ENCODE data around the gene PPY. TPM values are rescaled to one million over a fixed set of nuclear protein-coding genes. Genes with fewer than 3 reads are reported as not detected.

Gene PPY
- total and polyA plus RNA-seq, 7 donors = not detected

GRCh38 chr17:43936434-43936833 is 5.8 kb downstream of the PPY start:
- 81 to 95% (median 94%) methylated on average over 3 of the region's 3 CpGs for WGBS, 3 donors
- ATAC-seq (no peak), DNase-seq (no peak)
- H3K9me3 ChIP-seq = no peaks in the 10 kb centered on the region
- peaks cover 4% of the 10 kb centered on the region for H3K4me1 ChIP-seq
- H3K27me3 ChIP-seq (ENCODE audit: insufficient read depth in 3 of 3, low read length in 2 of 3) = peaks cover 0 to 18% (median 4%) of the 10 kb centered on the region in 3 donors
- no peaks in the 10 kb centered on the region for H3K36me3 ChIP-seq (ENCODE audit: insufficient read depth in 1 of 2, low read depth in 1 of 2)
- H3K27ac ChIP-seq = no peak overlapping the region
- TF ChIP-seq CTCF (IDR thresholded peaks at IDR 0.05) = no peak
- H3K4me3 ChIP-seq = no peak overlapping the region
- intact Hi-C loops (cut with DNase I) = loop anchor here in 1 of 2 donors (5.0 kb wide), 1 partner anchor 49 kb away; no protein-coding TSS in a partner anchor

- no peak for TF ChIP-seq CTCF (IDR thresholded peaks at IDR 0.05)
- Histone ChIP-seq H3K27me3 (ENCODE audit: insufficient read depth in 3 of 3, low read length in 2 of 3) (peaks cover 0 to 18% (median 4%) of the 10 kb centered on the region in 3 donors), H3K9me3 (no peaks in the 10 kb centered on the region), H3K36me3 (ENCODE audit: insufficient read depth in 1 of 2, low read depth in 1 of 2) (no peaks in the 10 kb centered on the region), H3K4me1 (peaks cover 4% of the 10 kb centered on the region), H3K4me3 (no peak overlapping the region), H3K27ac (no peak overlapping the region)
- no peak for ATAC-seq
- intact Hi-C loops (cut with DNase I) = loop anchor here in 1 of 2 donors (5.0 kb wide), 1 partner anchor 49 kb away; no protein-coding TSS in a partner anchor
- 55 to 81% (median 75%) methylated on average over 6 of the region's 6 CpGs for WGBS, 3 donors
- no peak for DNase-seq
Observed at GRCh38 chr17:43935926-43936261, 6.4 kb downstream of the PPY start.

- H3K27me3 ChIP-seq (ENCODE audit: insufficient read depth in 3 of 3, low read length in 2 of 3) = peaks cover 0 to 18% (median 4%) of the 10 kb centered on the region in 3 donors
- no peak for TF ChIP-seq CTCF (IDR thresholded peaks at IDR 0.05)
- no peak for ATAC-seq
- no peaks in the 10 kb centered on the region for H3K36me3 ChIP-seq (ENCODE audit: insufficient read depth in 1 of 2, low read depth in 1 of 2)
- H3K27ac ChIP-seq = no peak overlapping the region
- peaks cover 4% of the 10 kb centered on the region for H3K4me1 ChIP-seq
- no peaks in the 10 kb centered on the region for H3K9me3 ChIP-seq
- DNase-seq = no peak
- no peak overlapping the region for H3K4me3 ChIP-seq
- 73 to 78% (median 78%) methylated on average over 5 of the region's 5 CpGs for WGBS, 3 donors
- intact Hi-C loops (cut with DNase I) = loop anchor here in 1 of 2 donors (5.0 kb wide), 1 partner anchor 48 kb away; no protein-coding TSS in a partner anchor
Observed at GRCh38 chr17:43935204-43935925, 6.9 kb downstream of the PPY start.

- Histone ChIP-seq H3K4me3 (no peak overlapping the region), H3K27me3 (ENCODE audit: insufficient read depth in 3 of 3, low read length in 2 of 3) (peaks cover 0 to 10% (median 0%) of the 10 kb centered on the region in 3 donors), H3K27ac (no peak overlapping the region), H3K4me1 (peaks cover under 1% of the 10 kb centered on the region), H3K9me3 (no peaks in the 10 kb centered on the region), H3K36me3 (ENCODE audit: insufficient read depth in 1 of 2, low read depth in 1 of 2) (no peaks in the 10 kb centered on the region)
- intact Hi-C loops (cut with DNase I) = no loop called here
- ATAC-seq (no peak), DNase-seq (no peak)
- TF ChIP-seq CTCF (IDR thresholded peaks at IDR 0.05) = no peak
- 88 to 92% (median 91%) methylated on average over 4 of the region's 4 CpGs for WGBS, 3 donors
Observed at GRCh38 chr17:43932923-43933322, 9.4 kb downstream of the PPY start.
